ENCODE results near the gene KRT3.

Gene KRT3

GRCh38 chr12:52749827-52750226, 46.1 kb downstream of the KRT3 start (continued):
- no peak for TF ChIP-seq ZNF48 (tag by site-specific recombination; IDR thresholded peaks at IDR 0.05)
- TF ChIP-seq ZNF677 (tag by site-specific recombination; IDR thresholded peaks at IDR 0.05): no peak
- no peak for TF ChIP-seq ZNF391 (tag by site-specific recombination; IDR thresholded peaks at IDR 0.05; ENCODE audit: borderline replicate concordance, low read depth)
- no peak for TF ChIP-seq ZNF701 (tag by site-specific recombination; IDR thresholded peaks at IDR 0.05)
- no peak for TF ChIP-seq ZBTB49 (tag by site-specific recombination; IDR thresholded peaks at IDR 0.05; ENCODE audit: low read depth)
- no peak for TF ChIP-seq MEIS1 (CRISPR knock-in tag; IDR thresholded peaks at IDR 0.05; ENCODE audit: borderline replicate concordance)
- TF ChIP-seq ZNF645 (tag by site-specific recombination; IDR thresholded peaks at IDR 0.05): no peak
- TF ChIP-seq GFI1B (tag by site-specific recombination; IDR thresholded peaks at IDR 0.05): no peak
- no peak for TF ChIP-seq ZNF341 (tag by site-specific recombination; IDR thresholded peaks at IDR 0.05; ENCODE audit: low read depth)
- no peak for TF ChIP-seq ZNF530 (tag by site-specific recombination; IDR thresholded peaks at IDR 0.05; ENCODE audit: low read depth)

GRCh38 chr12:52748578-52748977, 47.3 kb downstream of the KRT3 start:
- CTCF ChIA-PET: no interaction called here
- Histone ChIP-seq H3K36me3 (ENCODE audit: control insufficient read depth in 2 of 2, insufficient read depth in 1 of 2, low read length in 2 of 2) (no peaks in the 10 kb centered on the region), H3K4me3 (ENCODE audit: low read depth, low read length) (no peak overlapping the region), H3K9me3 (ENCODE audit: control insufficient read depth, insufficient read depth, low read depth, low read length) (no peaks in the 10 kb centered on the region), H3K27ac (ENCODE audit: extremely low read depth, low read depth, low read length) (no peak overlapping the region), H3K4me1 (ENCODE audit: control insufficient read depth, insufficient read depth, low read length) (peaks cover 8% of the 10 kb centered on the region; the same call in 1 of the 2 replicates)
- POLR2A ChIA-PET: no interaction called here
- TF ChIP-seq TCF7L2 (IDR thresholded peaks at IDR 0.05; ENCODE audit: borderline replicate concordance, low read depth, low read length) (no peak), KLF10 (tag by site-specific recombination; IDR thresholded peaks at IDR 0.05) (no peak), ZNF48 (tag by site-specific recombination; IDR thresholded peaks at IDR 0.05) (no peak), PRDM1 (tag by site-specific recombination; IDR thresholded peaks at IDR 0.05) (no peak), ZSCAN30 (tag by site-specific recombination; IDR thresholded peaks at IDR 0.05) (no peak), ZFP3 (tag by site-specific recombination; IDR thresholded peaks at IDR 0.05; ENCODE audit: low read depth) (no peak)

GRCh38 chr12:52745554-52745953, 50.4 kb downstream of the KRT3 start:
- H3K4me1 ChIP-seq (ENCODE audit: control insufficient read depth, insufficient read depth, low read length): peaks cover 7% of the 10 kb centered on the region; the same call in 1 of the 2 replicates
- no peak overlapping the region for H3K27ac ChIP-seq (ENCODE audit: extremely low read depth, low read depth, low read length)
- H3K4me3 ChIP-seq (ENCODE audit: low read depth, low read length): no peak overlapping the region
- no peaks in the 10 kb centered on the region for H3K9me3 ChIP-seq (ENCODE audit: control insufficient read depth, insufficient read depth, low read depth, low read length)
- POLR2A ChIA-PET: no interaction called here
- H3K36me3 ChIP-seq (ENCODE audit: control insufficient read depth in 2 of 2, insufficient read depth in 1 of 2, low read length in 2 of 2): no peaks in the 10 kb centered on the region
- CTCF ChIA-PET: interaction anchor here (0.6 to 1.0 kb wide), 2 partner anchors 115 to 163 kb away, joined by 3 to 4 read pairs; no protein-coding TSS in a partner anchor
- TF ChIP-seq ZNF112 (tag by site-specific recombination; IDR thresholded peaks at IDR 0.05): no peak
- TF ChIP-seq FEZF1 (tag by site-specific recombination; IDR thresholded peaks at IDR 0.05): no peak
- no peak for TF ChIP-seq BCL11A (tag by site-specific recombination; IDR thresholded peaks at IDR 0.05; ENCODE audit: low read depth)
- TF ChIP-seq ZNF366 (tag by site-specific recombination; conservative IDR thresholded peaks at IDR 0.05): no peak
- no peak for TF ChIP-seq ZNF10 (tag by site-specific recombination; IDR thresholded peaks at IDR 0.05)
- no peak for TF ChIP-seq ZBTB20 (tag by site-specific recombination; IDR thresholded peaks at IDR 0.05)
- no peak for TF ChIP-seq ZNF354C (tag by site-specific recombination; IDR thresholded peaks at IDR 0.05; ENCODE audit: borderline replicate concordance, low read depth)
- TF ChIP-seq ZNF518A (tag by site-specific recombination; conservative IDR thresholded peaks at IDR 0.05; ENCODE audit: low read depth): no peak
- TF ChIP-seq ZNF530 (tag by site-specific recombination; IDR thresholded peaks at IDR 0.05; ENCODE audit: low read depth): no peak
- no peak for TF ChIP-seq GLI2 (tag by site-specific recombination; IDR thresholded peaks at IDR 0.05; ENCODE audit: borderline replicate concordance, low read depth)
- TF ChIP-seq ZNF626 (tag by site-specific recombination; IDR thresholded peaks at IDR 0.05): no peak
- TF ChIP-seq ZNF48 (tag by site-specific recombination; IDR thresholded peaks at IDR 0.05): no peak
